GM12865 (cell line): ENCODE data around the gene PAX7.
"Not testable (repeated sequence)": the region's sequence is repeated elsewhere in the genome, so short reads cannot be mapped to it uniquely, and the experiment has no call there.

Experiments used
- DNase-seq: peaks from one replicate; pipeline ENCODE4 v3.0.0; 2010; ENCODE audit warnings: low read depth
- H3K4me3 ChIP-seq: 2 replicates; pipeline ENCODE4 v1.5.1; 2011; ENCODE audit warnings: mild to moderate bottlenecking, low read depth, low read length, control low read depth
- TF ChIP-seq, protein P1 (sequence below): IDR thresholded peaks from 2 replicates; pipeline ENCODE4 v1.5.1; 2011; ENCODE audit warnings: low read length, control low read depth, low read depth, inconsistent platforms; ENCODE audit not compliant: insufficient read depth; ENCODE audit errors: missing control alignments

PAX7 gene

DNA sequence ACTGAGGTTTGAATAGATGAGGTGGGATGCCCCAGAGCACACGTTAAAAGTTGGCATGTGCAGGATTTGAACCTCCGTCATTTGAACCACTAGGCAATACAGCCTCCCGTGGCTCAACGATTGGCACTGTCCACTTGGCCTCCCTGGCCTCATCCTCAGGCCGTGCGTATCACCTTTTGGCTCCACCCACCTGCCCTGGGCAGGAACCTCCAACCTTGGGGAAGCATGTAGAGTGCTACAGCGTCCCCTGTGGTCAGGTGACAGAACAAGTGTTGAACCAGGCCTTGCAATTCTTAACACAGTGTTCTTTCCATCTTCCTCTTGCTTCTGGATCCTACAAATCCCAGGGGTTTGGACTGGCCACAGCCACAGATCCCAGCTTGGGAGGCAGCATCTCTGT lies 112.6 kb downstream of the PAX7 start:
- no peak overlapping the region for H3K4me3 ChIP-seq
- TF ChIP-seq, protein P1, sequence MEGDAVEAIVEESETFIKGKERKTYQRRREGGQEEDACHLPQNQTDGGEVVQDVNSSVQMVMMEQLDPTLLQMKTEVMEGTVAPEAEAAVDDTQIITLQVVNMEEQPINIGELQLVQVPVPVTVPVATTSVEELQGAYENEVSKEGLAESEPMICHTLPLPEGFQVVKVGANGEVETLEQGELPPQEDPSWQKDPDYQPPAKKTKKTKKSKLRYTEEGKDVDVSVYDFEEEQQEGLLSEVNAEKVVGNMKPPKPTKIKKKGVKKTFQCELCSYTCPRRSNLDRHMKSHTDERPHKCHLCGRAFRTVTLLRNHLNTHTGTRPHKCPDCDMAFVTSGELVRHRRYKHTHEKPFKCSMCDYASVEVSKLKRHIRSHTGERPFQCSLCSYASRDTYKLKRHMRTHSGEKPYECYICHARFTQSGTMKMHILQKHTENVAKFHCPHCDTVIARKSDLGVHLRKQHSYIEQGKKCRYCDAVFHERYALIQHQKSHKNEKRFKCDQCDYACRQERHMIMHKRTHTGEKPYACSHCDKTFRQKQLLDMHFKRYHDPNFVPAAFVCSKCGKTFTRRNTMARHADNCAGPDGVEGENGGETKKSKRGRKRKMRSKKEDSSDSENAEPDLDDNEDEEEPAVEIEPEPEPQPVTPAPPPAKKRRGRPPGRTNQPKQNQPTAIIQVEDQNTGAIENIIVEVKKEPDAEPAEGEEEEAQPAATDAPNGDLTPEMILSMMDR = no peak
- DNase-seq = no peak

DNA sequence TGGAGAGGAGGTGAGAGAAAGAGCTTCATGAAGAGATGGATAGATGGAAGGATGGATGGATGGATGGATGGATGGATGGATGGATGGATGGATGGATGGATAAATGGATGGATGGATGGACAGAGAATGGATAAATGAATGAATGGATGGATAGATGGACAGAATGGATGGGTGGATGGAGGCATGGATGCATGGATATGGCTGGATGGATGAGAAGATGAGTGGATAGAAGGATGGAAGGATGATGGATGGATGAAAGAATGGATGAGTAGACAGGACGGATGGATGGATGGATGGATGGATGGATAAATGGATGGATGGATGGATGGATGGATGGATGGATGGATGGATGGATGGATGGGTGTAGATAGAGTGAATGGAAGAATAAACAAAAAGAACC lies 113.7 kb downstream of the PAX7 start:
- not testable (repeated sequence) for DNase-seq, H3K4me3 ChIP-seq

DNA sequence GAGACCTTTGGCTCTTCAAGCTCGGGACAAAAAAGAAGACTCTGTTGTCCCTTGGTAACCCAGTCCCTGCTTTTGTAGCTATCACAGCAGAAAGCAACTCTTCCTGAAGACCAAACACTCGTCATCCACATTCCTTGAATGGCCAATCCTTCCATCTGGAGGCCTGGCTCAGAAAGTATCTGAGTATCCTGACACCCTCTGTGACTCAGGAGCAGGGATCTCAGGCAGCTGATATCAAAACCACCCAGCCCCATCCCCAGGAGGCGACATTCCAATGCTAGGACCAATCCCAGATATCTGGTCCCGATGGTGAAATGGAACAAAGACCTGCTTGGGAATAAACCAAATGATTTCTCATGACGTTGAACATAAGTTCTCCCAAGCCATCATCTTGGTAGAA lies 116.3 kb downstream of the PAX7 start:
- DNase-seq = no peak
- TF ChIP-seq, protein P1 = no peak

DNA sequence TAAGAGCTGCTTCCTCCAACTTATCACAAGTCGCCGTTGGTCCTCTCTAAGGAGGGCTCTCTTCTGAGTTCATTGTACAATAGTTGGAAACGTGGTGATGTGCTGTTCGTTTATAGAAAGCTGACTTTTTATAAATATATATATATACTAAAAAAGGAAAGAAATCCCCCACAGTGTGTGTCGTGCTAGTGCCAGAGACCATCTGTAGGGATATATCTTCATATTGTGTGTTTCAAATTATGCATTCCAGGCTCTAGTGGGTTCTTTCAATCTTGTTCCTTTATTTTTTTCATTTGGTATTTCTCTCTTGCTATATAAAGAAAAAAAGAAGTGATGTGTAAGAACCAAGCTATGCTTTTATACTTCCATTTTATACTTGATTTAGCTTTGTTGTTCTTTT lies 117.0 kb downstream of the PAX7 start:
- TF ChIP-seq, protein P1 = no peak
- DNase-seq = no peak
- H3K4me3 ChIP-seq = no peak overlapping the region

More for the DNA sequence above, 116.3 kb downstream of the PAX7 start:
- no peak overlapping the region for H3K4me3 ChIP-seq

DNA sequence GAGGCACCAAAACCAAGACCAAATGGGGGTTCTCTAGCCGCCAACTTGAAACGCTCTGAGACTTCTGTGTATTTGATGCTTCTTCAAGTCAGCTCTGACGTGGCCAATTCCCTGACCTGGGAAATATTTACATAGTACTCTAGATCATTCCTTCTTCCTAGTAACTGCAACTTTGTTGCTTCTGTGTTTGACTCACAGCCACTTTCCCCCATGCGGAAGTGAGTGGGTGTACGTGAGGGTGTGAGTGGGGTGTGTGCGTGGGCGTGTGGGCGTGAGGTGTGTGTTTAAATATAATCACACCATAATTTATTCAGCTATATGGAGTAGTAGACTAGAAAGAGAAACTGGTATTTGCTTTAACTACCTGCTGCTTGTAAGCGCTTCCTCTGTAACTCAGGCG lies 117.8 kb downstream of the PAX7 start:
- TF ChIP-seq, protein P1 = no peak
- no peak overlapping the region for H3K4me3 ChIP-seq
- no peak for DNase-seq

DNA sequence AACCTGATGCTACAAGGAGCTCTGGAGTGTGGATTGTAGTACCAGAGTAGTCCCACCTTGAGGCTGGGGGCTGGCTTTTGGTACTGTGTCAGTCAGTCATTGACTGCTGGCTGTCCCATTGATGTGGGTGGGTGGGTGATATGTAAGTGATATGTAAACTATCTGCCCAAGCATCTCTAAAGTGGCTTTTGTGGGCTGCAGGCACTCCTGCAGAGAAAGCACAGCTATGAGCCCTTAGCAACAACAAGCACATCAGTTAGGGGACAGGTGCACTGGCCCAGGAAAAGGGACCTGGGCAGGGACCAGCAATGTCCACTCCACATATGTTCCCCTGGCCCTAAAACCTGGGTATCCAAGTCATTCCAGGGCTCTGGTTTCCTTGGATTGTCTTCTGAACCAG lies 118.9 kb downstream of the PAX7 start:
- DNase-seq = no peak
- TF ChIP-seq, protein P1 = no peak
- no peak overlapping the region for H3K4me3 ChIP-seq

DNA sequence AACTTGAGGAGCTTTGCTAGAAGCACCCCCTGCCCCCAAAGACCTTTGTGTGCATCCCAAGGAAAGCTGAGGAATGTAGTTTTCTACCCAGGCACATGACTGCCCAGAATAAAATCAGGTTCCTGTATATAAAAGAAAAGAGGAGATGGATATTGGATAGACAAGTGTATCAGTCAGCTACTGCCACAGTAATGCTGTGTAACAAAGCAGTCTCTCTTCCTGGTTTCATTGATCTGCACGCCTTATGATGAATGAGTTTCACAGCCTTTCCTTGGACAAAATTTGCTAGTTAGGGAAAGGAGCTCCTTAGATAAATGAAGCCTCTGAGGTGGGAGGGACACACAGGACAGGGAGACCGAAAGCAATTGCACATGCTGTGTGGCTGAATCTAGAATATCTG lies 120.0 kb downstream of the PAX7 start:
- TF ChIP-seq, protein P1 = no peak
- DNase-seq = no peak
- no peak overlapping the region for H3K4me3 ChIP-seq
